GM19397 (cell line): Measurements from ENCODE around the gene ZNF594.
"Not testable (repeated sequence)": the region's sequence is repeated elsewhere in the genome, so short reads cannot be mapped to it uniquely, and the experiment has no call there.

ENCODE experiments used
- ATAC-seq: cut with Tn5 transposase; IDR thresholded peaks from one replicate; pipeline ENCODE4 v1.9.1; 2021; ENCODE audit warnings: mild to moderate bottlenecking, moderate library complexity; ENCODE audit not compliant: unreplicated experiment

ZNF594 gene

DNA sequence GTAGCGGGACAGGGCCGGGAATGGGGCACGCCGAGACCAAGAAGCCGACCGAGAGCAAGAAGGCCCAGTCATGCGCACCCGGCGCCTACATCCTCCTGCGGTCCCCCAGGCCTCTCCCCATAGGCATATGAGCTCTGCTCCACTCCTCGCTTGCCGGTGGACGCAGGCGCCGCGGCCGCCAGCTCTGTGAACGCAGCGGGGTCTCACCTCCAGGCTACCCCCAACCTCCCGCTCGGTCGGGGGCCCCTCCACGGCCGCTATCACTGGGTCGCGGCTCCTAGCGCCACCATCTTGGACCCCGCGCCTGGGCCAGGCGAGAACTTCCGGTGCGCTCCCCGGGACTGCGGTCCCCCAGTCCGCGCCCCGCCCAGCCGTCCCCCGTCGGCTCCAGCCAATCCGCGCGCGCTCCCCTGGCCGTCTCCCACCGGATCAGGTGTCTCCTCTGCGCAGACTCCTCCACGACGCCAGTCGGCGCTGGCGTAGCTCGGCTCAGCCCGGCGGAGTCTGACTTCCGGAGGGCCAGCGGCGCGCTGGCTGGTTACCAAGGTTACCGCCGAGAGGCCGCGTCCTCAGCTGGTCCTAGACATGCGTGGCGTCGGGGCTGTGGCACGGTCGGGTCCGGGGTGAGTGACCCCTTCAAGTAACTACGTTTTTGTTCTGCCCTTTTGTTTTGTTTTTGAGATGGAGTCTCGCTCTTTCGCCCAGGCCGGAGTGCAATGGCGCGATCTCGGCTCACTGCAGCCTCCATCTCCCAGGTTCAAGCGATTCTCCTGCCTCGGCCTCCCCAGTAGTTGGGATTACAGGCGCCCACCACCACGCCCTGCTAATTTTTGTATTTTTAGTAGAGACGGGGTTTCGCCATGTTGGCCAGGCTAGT, at the start of gene ZNF594:
Gene ZNF594 (minus strand): TSS at position 328 of the 877 bp plus-strand sequence. CDS start 7,612 bp downstream, outside the sequence.
- ATAC-seq = peak; percentile 94

DNA sequence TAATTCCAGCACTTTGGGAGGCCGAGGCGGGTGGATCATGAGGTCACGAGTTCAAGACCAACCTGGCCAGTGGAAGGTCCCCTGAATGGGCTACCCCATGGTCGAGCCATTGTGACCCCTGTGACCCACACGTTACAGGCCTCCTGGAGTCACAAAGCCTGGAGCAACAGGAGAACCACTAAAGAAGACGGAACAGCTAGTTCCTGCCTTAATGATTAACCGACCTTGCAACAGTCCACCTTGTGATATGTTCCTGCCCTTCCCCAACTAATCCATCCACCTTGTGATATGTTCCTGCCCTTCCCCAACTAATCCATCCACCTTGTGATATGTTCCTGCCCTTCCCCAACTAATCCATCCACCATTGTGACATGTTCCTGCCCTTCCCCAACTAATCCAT, 48.1 kb upstream of the ZNF594 start:
- not testable (repeated sequence) for ATAC-seq

DNA sequence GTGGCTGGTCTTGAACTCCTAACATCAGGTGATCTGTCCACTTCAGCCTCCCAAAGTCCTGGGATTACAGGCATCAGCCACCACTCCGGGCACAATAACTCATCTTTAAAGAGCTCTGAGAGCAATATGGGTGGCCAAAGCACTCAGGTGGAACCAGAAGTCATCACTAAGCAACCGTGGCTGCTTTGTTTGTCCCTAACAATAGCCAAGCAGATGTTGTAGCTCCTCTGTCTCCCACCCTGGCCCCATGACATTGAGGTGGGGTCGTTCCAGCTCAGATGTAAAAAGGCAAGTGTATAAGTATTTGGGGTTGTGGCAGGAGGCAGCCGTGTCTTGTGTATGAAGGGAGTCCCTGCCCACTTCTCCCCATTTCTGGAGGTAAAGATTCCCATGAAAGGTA, 46.7 kb upstream of the ZNF594 start:
- ATAC-seq = no peak

DNA sequence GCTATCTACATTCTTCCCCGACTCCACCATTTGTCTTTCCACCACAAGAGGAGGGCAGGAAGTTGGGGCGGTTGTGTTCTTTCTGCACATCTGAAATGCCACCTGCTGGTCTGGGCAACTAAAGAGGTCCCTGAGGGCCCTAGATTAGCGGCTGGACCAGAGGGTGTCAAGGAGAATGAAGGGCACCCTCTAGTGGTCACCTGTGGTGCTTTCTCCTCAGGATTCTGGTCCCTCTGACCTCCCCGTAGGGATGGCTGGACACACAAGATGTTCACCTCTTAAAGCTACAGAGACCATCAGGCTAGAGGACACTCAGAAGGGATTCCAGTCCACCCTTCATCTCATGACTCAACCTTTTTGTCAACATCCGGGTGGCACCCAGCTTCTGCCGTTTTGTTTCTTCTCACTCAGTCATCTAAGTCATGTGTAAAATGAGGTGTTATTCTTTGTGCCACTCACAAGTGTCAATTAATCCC, 45.9 kb upstream of the ZNF594 start:
- no peak for ATAC-seq

DNA sequence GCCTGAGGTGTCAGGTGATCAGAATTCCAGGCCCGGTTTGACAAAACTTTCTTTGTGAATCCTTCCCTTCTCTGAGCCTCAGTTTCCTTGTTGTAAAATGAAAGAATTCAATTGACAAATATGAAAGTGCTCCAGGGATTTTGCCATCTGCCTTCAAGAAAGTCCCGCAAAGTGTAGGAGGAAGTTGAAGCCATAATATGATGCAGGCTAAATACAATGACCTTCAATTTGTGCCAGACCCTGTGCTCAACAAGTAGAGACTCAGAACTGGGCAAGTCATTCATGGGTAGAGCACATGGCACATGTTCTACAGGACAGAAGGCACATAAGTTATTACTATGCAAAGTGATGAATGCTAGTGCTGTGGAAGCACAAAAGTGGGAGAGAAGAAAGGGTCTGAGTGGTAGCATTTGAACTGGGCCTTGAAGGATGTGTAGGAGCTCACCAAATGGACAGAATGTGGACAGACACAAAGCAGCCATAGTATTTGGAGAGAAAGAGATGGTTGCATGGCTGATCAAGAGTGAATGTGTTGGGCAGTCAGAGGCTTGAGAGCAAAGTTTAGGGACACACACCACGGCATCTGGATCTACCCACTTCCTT, 45.4 kb upstream of the ZNF594 start:
- no peak for ATAC-seq

DNA sequence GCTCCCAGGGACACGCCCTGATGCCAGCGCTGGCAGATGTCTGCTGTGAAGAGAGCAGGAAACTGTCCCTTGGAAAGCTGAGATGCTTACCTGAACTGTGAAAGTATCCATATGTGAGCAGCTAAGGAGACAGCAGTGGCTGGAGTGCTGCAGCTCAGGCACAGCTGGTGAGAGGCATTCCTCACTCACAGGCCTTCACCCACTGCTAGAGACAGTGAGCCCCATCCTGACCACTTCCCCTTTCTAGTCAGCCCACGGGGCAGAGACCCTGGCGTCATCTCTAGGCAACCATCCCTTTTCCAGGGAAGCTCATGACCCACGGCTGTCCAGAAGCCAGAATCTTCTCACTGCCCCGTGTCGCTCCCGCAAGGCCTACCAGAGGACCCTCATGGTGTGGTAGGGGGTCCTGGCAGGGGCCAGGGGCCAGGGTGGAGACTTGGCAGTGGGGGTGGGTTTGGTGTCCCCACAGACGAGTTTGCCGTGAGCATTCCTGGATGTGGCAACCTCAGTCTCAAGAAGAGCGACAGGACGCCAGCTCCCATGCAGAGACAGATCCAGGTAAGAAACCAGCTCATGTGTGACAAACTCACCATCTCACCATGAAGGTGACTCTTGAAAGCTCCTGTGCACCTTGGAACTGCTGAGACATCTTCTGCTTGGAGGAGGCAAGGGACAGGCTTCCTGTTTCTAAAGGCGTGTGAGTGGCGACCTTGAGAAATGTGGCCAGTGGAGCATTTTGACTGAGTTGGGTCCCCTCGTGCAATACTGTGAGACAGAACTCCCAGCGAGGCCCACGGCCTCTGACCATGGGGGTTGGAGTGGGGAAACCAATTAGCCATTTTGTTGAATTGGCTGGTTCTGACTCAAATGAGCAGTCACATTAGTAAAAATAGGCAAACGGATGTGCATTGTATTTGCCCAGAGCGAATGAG, 43.2 kb upstream of the ZNF594 start, which contains the start of gene SCIMP:
Gene SCIMP (minus strand): TSS at position 216 of the 932 bp plus-strand sequence. CDS start 105 bp downstream, at position 111.
- peak; percentile 49 for ATAC-seq

DNA sequence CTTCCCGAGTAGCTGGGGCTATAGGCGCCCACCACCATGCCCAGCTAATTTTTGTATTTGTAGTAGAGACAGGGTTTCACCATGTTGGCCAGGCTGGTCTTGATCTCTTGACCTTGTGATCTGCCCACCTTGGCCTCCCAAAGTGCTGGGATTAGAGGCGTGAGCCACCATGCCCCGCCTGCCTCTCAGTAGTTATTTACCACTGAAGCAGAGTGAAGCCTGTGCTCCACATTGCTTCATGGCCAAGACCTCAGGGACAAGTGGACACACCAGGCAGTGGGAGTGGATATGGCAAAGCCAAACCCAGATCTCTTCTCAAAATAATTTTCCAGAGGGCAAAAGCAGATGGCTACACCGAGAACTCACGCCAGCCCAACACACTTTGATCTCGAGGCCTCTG, 41.8 kb upstream of the ZNF594 start:
- not testable (repeated sequence) for ATAC-seq

DNA sequence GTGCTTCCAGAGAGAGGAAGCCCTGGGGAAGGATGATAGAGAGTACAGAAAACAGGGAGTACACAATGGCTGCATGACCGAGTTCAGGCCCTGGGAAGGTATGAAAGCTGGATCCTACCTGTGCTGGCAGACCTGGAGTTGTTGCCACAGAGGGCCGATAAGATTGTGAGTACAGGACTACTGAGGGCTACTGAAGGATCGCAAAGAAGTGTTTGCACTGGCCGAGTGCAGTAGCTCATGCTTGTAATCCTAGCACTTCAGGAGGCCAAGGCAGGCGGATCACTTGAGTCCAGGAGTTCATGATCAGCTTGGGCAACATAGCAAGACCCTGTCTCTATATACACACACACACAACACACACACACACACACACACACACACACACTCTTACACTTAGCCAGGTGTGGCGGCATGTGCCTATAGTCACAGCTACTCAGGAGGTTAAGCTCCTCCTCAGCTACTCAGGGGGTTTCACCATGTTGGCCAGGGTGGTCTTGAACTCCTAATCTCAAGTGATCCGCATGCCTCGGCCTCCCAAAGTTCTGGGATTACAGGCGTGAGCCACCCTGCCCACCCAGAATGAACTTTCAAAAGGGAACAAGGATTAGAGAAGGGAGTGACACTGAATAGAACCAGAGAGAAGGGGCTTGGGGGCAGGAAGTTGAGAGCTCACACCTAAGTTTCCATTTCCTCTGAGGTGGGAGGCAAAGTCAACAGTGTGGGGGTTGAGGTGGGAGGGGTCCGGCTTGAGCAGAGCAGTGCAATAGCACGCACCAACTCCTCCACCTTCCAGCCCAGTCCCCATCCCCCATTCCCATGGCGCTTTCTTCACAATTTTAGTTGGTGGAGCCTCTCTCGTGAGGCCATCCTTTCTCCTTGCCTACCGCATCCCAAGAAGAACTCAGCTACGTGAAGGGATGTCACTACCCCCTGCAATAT, 35.5 kb upstream of the ZNF594 start:
- ATAC-seq = no peak

DNA sequence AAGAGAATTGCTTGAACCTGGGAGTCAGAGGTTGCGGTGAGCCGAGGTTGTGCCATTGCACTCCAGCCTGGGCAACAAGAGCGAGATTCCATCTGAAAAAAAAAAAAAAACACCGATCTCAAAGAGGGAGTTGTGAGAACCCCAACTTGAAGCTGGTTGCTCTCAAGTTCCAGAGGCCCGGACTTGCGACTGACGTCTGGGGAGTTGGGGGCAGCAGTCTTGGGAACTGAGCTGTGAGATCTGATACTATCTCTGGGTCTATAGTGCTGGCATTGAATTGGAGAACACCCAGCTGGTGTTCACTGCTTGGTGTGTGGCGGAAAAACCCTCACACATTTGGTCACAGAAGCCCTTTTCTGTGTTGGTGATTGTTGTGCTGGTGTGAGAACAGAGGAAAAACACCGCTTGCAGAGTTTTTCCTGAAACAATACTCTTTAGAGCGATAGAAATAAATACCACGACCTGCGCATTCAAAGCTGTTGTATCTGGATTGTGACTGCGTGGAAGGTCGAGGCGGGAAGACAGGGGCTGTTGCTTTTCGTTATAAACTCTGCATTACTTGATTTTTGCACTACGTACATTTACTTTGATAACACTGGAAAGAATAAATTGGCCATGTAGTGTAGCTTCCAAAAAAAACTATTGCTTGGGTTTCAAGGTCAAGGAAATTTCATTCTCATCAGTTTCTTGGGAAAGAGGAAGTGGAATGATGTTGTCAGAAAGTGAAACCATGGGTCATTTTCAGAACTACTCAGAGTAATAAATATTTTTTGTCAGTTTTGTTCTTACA, 34.2 kb upstream of the ZNF594 start:
- ATAC-seq = no peak

DNA sequence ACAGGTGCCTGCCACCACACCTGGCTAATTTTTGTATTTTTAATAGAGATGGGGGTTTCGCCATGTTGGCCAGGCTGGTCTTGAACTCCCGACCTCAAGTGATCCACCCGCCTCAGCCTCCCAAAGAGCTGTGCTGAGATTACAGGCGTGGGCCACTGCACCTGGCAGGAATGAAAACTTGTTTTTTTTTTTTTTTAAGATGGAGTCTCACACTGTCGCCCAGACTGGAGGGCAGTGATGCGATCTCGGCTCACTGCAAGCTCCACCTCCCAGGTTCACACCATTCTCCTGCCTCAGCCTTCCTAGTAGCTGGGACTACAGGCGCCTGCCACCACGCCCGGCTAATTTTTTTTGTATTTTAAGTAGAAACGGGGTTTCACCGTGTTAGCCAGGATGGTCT, 30.2 kb upstream of the ZNF594 start:
- ATAC-seq = not testable (repeated sequence)

DNA sequence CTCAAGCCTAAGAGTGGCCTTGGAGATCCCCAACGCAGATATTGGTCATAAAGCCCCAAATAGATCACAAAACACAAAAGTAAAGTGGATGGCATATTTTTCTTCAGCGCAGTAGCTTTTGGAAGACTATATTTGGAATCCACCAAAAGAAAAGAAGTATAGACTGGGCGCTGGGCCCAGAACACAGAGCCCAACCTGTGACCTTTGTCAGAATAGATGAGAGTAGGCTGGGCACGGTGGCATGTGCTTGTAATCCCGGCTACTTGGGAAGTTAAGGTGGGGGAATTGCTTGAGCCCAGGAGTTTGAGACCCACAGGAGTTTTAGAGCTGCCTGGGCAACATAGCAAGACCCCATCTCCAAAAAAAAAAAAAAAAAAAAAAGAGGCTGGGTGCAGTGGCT, 28.4 kb upstream of the ZNF594 start:
- ATAC-seq = no peak

DNA sequence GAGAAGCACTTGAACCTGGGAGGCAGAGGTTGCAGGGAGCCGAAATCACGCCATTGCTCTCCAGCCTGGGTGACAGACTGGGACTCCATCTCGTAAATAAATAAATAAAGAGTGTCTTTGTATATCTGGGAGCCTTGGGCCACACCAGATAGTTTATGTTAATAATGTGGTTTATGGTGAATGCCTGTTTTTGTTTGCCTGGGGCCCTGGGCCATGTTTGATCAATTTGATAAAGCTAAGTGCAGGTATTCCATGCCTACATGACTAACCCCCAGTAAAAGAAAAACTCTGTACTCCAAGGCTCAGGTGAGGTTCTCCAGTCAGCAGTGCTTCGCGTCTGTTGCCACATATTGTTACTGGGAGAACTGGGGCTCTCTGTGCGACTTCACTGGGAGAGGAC, 27.9 kb upstream of the ZNF594 start:
- ATAC-seq = no peak

DNA sequence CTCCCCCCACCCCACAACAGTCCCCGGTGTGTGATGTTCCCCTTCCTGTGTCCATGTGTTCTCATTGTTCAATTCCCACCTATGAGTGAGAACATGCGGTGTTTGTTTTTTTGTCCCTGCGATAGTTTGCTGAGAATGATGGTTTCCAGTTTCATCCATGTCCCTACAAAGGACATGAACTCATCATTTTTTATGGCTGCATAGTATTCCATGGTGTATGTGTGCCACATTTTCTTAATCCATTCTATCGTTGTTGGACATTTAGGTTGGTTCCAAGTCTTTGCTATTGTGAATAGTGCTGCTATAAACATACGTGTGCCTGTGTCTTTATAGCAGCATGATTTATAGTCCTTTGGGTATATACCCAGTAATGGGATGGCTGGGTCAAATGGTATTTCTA, 25.9 kb upstream of the ZNF594 start:
- ATAC-seq = not testable (repeated sequence)

DNA sequence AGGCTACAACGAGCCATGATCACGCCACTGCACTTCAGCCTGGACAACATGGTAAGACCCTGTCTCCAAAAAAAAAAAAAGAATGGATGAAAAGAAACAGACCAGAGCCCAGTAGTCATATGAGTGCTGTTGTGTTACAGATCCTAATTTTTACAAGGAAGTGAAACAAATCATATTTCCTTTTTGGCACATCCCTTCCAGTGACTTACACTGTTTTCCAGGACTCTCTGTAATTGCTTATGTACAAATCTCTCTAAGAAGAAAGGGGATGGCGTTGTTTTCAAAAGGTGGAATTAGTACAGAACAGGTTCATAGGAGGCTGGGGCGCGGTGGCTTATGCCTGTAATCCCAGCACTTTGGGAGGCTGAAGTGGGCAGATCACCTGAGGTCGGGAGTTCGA, 19.8 kb upstream of the ZNF594 start:
- no peak for ATAC-seq

DNA sequence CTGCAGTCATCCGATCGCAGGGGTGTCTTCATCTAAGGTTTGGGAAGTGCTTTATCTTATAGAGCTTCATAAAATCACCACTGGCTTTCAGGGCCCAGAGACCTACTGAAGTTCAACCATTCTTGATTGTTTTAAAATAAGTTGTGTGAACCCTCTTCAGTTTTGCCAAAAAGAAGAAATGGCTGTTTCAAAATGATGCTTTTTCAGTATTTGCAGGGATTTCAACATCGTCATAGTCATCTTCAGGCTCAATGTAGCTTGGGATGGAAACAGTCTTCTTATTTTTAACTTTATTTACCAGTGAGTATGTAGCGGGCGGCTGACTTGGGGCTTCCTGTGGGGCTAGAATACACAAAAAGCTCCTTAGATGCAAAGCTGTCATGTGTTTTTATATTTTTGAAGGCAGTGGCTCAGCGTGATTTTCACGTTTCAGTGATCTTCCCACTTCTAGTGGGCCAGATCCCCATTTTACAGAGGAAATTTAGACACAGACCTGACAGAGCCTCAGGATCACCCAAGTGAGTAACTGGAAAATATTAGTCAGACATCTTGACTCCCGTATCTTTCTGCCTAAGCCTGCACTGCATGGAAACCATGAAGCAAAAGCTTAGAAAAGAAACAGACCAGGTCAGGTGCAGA, 19.1 kb upstream of the ZNF594 start:
- ATAC-seq = no peak

DNA sequence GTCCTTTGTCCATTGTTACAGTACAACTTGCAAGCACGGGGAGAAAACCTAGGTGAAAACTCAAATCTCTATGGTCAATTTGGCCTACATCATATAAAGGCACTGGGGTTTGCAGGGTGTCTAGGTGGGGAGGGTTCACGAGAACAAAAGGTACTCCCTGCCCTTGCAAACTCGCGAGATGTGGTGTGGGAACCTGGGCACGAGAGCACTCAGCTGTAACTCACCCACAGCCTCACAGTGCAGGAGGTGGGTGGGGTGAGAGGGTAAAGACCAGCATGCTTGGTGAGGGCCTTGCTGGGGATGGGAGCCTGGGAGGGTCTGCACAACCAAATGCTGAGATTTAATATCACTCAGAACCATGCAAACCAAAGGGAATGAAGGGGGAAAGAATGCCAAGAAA, 18.4 kb upstream of the ZNF594 start:
- ATAC-seq = no peak

DNA sequence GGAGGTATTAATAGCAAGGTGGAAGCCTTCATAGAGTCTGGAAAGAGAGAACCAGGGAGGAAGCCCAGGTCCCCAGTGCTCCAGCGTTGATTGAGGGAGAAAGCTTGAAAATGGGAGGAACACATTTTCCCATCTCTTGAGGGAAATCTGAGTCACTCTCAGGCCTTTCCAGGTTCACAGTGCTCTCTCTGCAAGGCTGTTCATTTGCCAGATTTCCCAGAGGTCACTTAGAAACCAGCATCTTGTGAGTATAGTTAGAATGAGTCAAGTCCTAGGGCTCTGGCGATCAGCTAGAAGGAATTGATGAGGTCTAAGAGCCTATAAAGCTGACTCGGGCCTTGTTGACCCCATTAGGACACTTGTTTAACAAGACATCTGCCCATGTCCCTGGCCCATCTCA, 17.7 kb upstream of the ZNF594 start:
- ATAC-seq = no peak

DNA sequence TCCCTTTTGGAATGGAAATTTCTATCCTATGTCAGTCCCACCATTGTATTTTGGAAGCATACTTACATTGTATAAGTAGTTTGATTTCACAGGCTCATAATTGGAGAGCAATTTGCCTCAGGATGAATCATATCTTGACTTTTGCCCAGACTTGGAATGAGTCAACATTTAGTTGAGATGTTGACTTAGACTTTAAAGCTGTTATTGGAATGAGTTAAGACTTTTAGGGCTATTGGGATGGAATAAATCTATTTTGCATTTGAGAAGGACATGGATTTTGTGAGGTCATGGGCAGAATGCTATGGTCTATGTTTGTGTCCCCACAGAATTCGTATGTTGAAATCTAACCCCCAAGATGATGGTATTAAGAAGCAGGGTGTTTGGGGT, 12.2 kb upstream of the ZNF594 start:
- no peak for ATAC-seq
